ENCODE data around the gene MYRIP.
A peak's percentile ranks its signal among the peaks of the same experiment; 100 is the strongest.

MYRIP gene

GRCh38 chr3:40143283-40144090 is 334.1 kb downstream of the MYRIP start:
- no peak for DNase-seq

GRCh38 chr3:40148827-40149226 is 339.4 kb downstream of the MYRIP start:
- no peak for DNase-seq

GRCh38 chr3:40152482-40153133 is 343.2 kb downstream of the MYRIP start:
- no peak for DNase-seq

- no peak for DNase-seq
Measured at GRCh38 chr3:40160933-40161332, 351.5 kb downstream of the MYRIP start.

GRCh38 chr3:40162616-40163015 is 353.2 kb downstream of the MYRIP start:
- DNase-seq, result no peak

- DNase-seq, result no peak
Measured at GRCh38 chr3:40166997-40167396, 357.6 kb downstream of the MYRIP start.

- DNase-seq, result no peak
Measured at GRCh38 chr3:40167958-40168357, 358.5 kb downstream of the MYRIP start.

GRCh38 chr3:40169983-40170382 is 360.6 kb downstream of the MYRIP start:
- DNase-seq, result no peak

GRCh38 chr3:40170395-40170794 is 361.0 kb downstream of the MYRIP start:
- no peak for DNase-seq

- no peak for DNase-seq
Measured at GRCh38 chr3:40172560-40172959, 363.2 kb downstream of the MYRIP start.

- no peak for DNase-seq
Measured at GRCh38 chr3:40173227-40173721, 363.9 kb downstream of the MYRIP start.

- DNase-seq, result no peak
Measured at GRCh38 chr3:40178012-40178594, 368.7 kb downstream of the MYRIP start.

GRCh38 chr3:40179016-40179415 is 369.6 kb downstream of the MYRIP start:
- peak; percentile 77 for DNase-seq

GRCh38 chr3:40181182-40181581 is 371.8 kb downstream of the MYRIP start:
- no peak for DNase-seq

- DNase-seq, result no peak
Measured at GRCh38 chr3:40185029-40185695, 375.8 kb downstream of the MYRIP start.

- no peak for DNase-seq
Measured at GRCh38 chr3:40186508-40186907, 377.1 kb downstream of the MYRIP start.

- DNase-seq, result no peak
Measured at GRCh38 chr3:40187945-40188344, 378.5 kb downstream of the MYRIP start.

GRCh38 chr3:40189118-40189517 is 379.7 kb downstream of the MYRIP start:
- no peak for DNase-seq

GRCh38 chr3:40190056-40190455 is 380.6 kb downstream of the MYRIP start:
- no peak for DNase-seq

GRCh38 chr3:40191251-40191650 is 381.8 kb downstream of the MYRIP start:
- DNase-seq, result peak; percentile 13

- DNase-seq, result peak; percentile 77
Measured at GRCh38 chr3:40191850-40192448, 382.5 kb downstream of the MYRIP start.

- DNase-seq, result no peak
Measured at GRCh38 chr3:40192628-40193027, 383.2 kb downstream of the MYRIP start.

GRCh38 chr3:40196966-40197365 is 387.6 kb downstream of the MYRIP start:
- no peak for DNase-seq
